Measurements from ENCODE around the gene DTHD1. TPM values are rescaled to one million over a fixed set of nuclear protein-coding genes. Genes with fewer than 3 reads are reported as not detected.

DTHD1 gene
- total and polyA plus RNA-seq, 7 donors = 0.01 to 0.15 (median 0.07) TPM; not detected in 4

DNA sequence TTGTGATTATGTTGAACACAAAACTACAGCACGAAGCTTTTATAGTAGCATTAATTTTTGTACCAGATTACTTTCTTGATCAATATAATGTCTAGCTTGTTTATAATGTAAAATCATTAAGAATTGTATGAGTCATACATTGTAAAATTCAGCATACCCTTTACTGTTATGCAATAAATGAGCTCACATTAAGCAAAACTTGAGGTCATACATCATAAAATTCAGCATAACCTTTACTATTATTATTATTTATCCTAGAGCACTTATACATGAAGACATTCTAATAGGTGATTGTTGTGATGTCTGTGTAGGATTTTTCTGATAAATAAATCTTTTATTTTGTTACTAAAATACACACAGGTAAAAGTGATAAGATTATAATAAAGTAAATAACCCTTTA is 49.4 kb downstream of the DTHD1 start:
- Histone ChIP-seq H3K36me3 (ENCODE audit: insufficient read depth in 1 of 2, low read depth in 1 of 2) (no peaks in the 10 kb centered on the region), H3K4me1 (no peaks in the 10 kb centered on the region), H3K4me3 (no peak overlapping the region), H3K9me3 (no peaks in the 10 kb centered on the region), H3K27ac (no peak overlapping the region), H3K27me3 (ENCODE audit: insufficient read depth in 3 of 3, low read length in 2 of 3) (no peaks in the 10 kb centered on the region)
- ATAC-seq = no peak
- intact Hi-C loops (cut with DNase I) = no loop called here
- TF ChIP-seq, protein P1, sequence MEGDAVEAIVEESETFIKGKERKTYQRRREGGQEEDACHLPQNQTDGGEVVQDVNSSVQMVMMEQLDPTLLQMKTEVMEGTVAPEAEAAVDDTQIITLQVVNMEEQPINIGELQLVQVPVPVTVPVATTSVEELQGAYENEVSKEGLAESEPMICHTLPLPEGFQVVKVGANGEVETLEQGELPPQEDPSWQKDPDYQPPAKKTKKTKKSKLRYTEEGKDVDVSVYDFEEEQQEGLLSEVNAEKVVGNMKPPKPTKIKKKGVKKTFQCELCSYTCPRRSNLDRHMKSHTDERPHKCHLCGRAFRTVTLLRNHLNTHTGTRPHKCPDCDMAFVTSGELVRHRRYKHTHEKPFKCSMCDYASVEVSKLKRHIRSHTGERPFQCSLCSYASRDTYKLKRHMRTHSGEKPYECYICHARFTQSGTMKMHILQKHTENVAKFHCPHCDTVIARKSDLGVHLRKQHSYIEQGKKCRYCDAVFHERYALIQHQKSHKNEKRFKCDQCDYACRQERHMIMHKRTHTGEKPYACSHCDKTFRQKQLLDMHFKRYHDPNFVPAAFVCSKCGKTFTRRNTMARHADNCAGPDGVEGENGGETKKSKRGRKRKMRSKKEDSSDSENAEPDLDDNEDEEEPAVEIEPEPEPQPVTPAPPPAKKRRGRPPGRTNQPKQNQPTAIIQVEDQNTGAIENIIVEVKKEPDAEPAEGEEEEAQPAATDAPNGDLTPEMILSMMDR (IDR thresholded peaks at IDR 0.05) = no peak
- DNase-seq = no peak
- WGBS, 3 donors = 86 to 91% (median 90%) methylated on average over 1 of the region's 1 CpG

- DNase-seq (no peak), ATAC-seq (no peak)
- WGBS, 3 donors = 65 to 68% (median 67%) methylated on average over 7 of the region's 7 CpGs
- Histone ChIP-seq H3K27ac (no peak overlapping the region), H3K4me1 (no peaks in the 10 kb centered on the region), H3K36me3 (ENCODE audit: insufficient read depth in 1 of 2, low read depth in 1 of 2) (no peaks in the 10 kb centered on the region), H3K4me3 (no peak overlapping the region), H3K9me3 (no peaks in the 10 kb centered on the region), H3K27me3 (ENCODE audit: insufficient read depth in 3 of 3, low read length in 2 of 3) (no peaks in the 10 kb centered on the region)
- TF ChIP-seq, protein P1 (IDR thresholded peaks at IDR 0.05) = no peak
- intact Hi-C loops (cut with DNase I) = no loop called here
Measured at GRCh38 chr4:36332023-36332781, 50.8 kb downstream of the DTHD1 start.

DNA sequence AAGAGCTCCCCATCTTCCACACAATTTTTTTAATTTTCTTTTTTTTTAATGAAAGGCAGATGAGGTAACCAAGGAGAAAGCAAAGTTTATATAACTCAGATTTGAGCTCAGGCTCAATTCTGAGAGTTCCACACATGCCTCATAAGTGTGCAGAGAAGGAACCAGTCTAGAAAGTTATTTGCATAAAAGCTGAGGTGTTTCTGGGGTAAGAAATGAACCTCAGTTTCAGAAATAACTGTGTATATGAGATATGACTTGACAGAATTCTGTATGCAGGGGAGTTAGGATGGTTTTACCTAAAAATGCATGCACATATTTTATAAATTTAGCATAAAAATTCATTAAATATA is 51.3 kb downstream of the DTHD1 start:
- intact Hi-C loops (cut with DNase I) = no loop called here
- ATAC-seq = no peak
- TF ChIP-seq, protein P1 (IDR thresholded peaks at IDR 0.05) = no peak
- no peaks in the 10 kb centered on the region for H3K27me3 ChIP-seq (ENCODE audit: insufficient read depth in 3 of 3, low read length in 2 of 3)
- H3K4me3 ChIP-seq = no peak overlapping the region
- H3K4me1 ChIP-seq = no peaks in the 10 kb centered on the region
- no peak overlapping the region for H3K27ac ChIP-seq
- no peaks in the 10 kb centered on the region for H3K36me3 ChIP-seq (ENCODE audit: insufficient read depth in 1 of 2, low read depth in 1 of 2)
- H3K9me3 ChIP-seq = no peaks in the 10 kb centered on the region
- no peak for DNase-seq

DNA sequence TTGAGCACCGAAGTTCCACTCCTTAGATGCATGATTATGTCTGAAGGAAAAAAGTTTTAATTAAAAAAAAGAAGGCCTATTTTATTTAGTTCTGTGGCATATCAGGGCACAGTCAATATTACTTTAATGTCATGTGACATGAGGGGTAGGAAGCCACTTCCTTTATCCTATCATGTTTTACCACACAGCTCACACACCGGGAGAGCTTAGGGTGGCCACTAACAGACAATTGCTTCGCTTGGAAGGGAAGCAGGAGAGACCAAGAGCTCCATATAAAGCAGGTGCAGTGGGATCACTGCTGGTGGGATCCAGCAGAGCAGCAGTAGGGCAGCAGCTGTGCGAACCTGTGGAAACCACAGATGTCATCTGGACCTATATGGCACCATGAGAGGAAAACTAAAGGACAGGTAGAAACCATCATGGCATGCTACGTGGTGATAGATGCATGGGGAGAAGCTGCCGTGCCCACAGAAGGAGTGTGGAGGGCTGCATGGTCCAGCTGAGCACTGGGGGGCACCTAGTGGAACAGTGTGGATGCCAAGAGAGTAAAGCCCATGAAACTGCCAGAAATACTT is 52.0 kb downstream of the DTHD1 start:
- 78 to 80% (median 80%) methylated on average over 6 of the region's 6 CpGs for WGBS, 3 donors
- ATAC-seq = no peak

More for the DNA sequence above, 52.0 kb downstream of the DTHD1 start:
- H3K27me3 ChIP-seq (ENCODE audit: insufficient read depth in 3 of 3, low read length in 2 of 3) = no peaks in the 10 kb centered on the region
- H3K4me1 ChIP-seq = no peaks in the 10 kb centered on the region
- H3K9me3 ChIP-seq = no peaks in the 10 kb centered on the region
- H3K36me3 ChIP-seq (ENCODE audit: insufficient read depth in 1 of 2, low read depth in 1 of 2) = no peaks in the 10 kb centered on the region
- TF ChIP-seq, protein P1 (IDR thresholded peaks at IDR 0.05) = no peak
- intact Hi-C loops (cut with DNase I) = no loop called here
- no peak for DNase-seq
- no peak overlapping the region for H3K4me3 ChIP-seq
- H3K27ac ChIP-seq = no peak overlapping the region
